KMS-11 (cell line): Measurements from ENCODE around the gene C1QTNF2.

ENCODE experiments used
- H2AFZ ChIP-seq: fragments of 200-600 bp; sonication (generic); 2 replicates; pipeline ENCODE4 v1.6.1; 2016; ENCODE audit warnings: antibody characterized with exemption, mixed run types, low read depth
- H3K27ac ChIP-seq: fragments of 200-600 bp; sonication (generic); 2 replicates; pipeline ENCODE4 v1.6.1; 2016; ENCODE audit warnings: mild to moderate bottlenecking, mixed run types
- H3K27me3 ChIP-seq: fragments of 200-600 bp; sonication (generic); 2 replicates; pipeline ENCODE4 v1.6.1; 2017; ENCODE audit warnings: mild to moderate bottlenecking, low read depth, mixed run types, moderate library complexity; ENCODE audit not compliant: insufficient read depth
- H3K36me3 ChIP-seq: fragments of 200-600 bp; sonication (generic); 2 replicates; pipeline ENCODE4 v1.6.1; 2017; ENCODE audit warnings: mild to moderate bottlenecking, mixed run types; ENCODE audit not compliant: insufficient read depth
- H3K4me1 ChIP-seq: fragments of 200-600 bp; sonication (generic); 2 replicates; pipeline ENCODE4 v1.6.1; 2016; ENCODE audit warnings: mild to moderate bottlenecking, low read depth, mixed run types; ENCODE audit not compliant: poor library complexity, severe bottlenecking
- H3K4me2 ChIP-seq: fragments of 200-600 bp; sonication (generic); 2 replicates; pipeline ENCODE4 v1.7.0; 2016; ENCODE audit warnings: mild to moderate bottlenecking, mixed run types
- H3K4me3 ChIP-seq: fragments of 200-600 bp; sonication (generic); IDR thresholded peaks from 2 replicates; pipeline ENCODE4 v1.6.1; 2017; ENCODE audit warnings: low read depth, low read length, mixed read lengths; ENCODE audit not compliant: insufficient read depth
- H3K79me2 ChIP-seq: fragments of 200-600 bp; sonication (generic); 2 replicates; pipeline ENCODE4 v1.6.1; 2016; ENCODE audit warnings: low read depth, mixed run types; ENCODE audit not compliant: insufficient read depth
- H3K9ac ChIP-seq: fragments of 200-600 bp; sonication (generic); 2 replicates; pipeline ENCODE4 v1.6.1; 2016; ENCODE audit warnings: mild to moderate bottlenecking, mixed run types
- H4K20me1 ChIP-seq: fragments of 200-600 bp; sonication (generic); 2 replicates; pipeline ENCODE4 v1.6.1; 2016; ENCODE audit warnings: mild to moderate bottlenecking, mixed run types; ENCODE audit not compliant: insufficient read depth
- CTCF ChIP-seq: fragments of 200-600 bp; sonication (generic); conservative IDR thresholded peaks from 2 replicates; pipeline ENCODE4 v1.6.1; 2017; ENCODE audit warnings: low read depth, mild to moderate bottlenecking, antibody characterized with exemption, low read length, moderate library complexity, mixed read lengths

Gene C1QTNF2

GRCh38 chr5:160359242-160359641 is 11.2 kb downstream of the C1QTNF2 start:
- H3K79me2 ChIP-seq = no peaks in the 10 kb centered on the region
- H2AFZ ChIP-seq = no peak overlapping the region
- no peak overlapping the region for H3K4me3 ChIP-seq
- H3K4me1 ChIP-seq = no peaks in the 10 kb centered on the region
- H3K4me2 ChIP-seq = no peak overlapping the region
- no peaks in the 10 kb centered on the region for H4K20me1 ChIP-seq
- H3K27ac ChIP-seq = no peak overlapping the region
- H3K9ac ChIP-seq = no peak overlapping the region
- no peak for TF ChIP-seq CTCF
- no peaks in the 10 kb centered on the region for H3K36me3 ChIP-seq
- no peaks in the 10 kb centered on the region for H3K27me3 ChIP-seq

- no peaks in the 10 kb centered on the region for H3K4me1 ChIP-seq
- no peaks in the 10 kb centered on the region for H3K36me3 ChIP-seq
- no peaks in the 10 kb centered on the region for H3K27me3 ChIP-seq
- H2AFZ ChIP-seq = no peak overlapping the region
- H3K79me2 ChIP-seq = no peaks in the 10 kb centered on the region
- H3K9ac ChIP-seq = no peak overlapping the region
- H3K4me3 ChIP-seq = no peak overlapping the region
- no peak overlapping the region for H3K27ac ChIP-seq
- TF ChIP-seq CTCF = no peak
- no peaks in the 10 kb centered on the region for H4K20me1 ChIP-seq
- no peak overlapping the region for H3K4me2 ChIP-seq
Observed at GRCh38 chr5:160357861-160358411, 12.5 kb downstream of the C1QTNF2 start.

GRCh38 chr5:160357394-160357793 is 13.0 kb downstream of the C1QTNF2 start:
- no peaks in the 10 kb centered on the region for H3K36me3 ChIP-seq
- no peaks in the 10 kb centered on the region for H3K4me1 ChIP-seq
- no peak overlapping the region for H3K4me2 ChIP-seq
- H3K9ac ChIP-seq = no peak overlapping the region
- no peak overlapping the region for H3K4me3 ChIP-seq
- no peak for TF ChIP-seq CTCF
- no peak overlapping the region for H2AFZ ChIP-seq
- no peak overlapping the region for H3K27ac ChIP-seq
- H3K27me3 ChIP-seq = no peaks in the 10 kb centered on the region
- no peaks in the 10 kb centered on the region for H3K79me2 ChIP-seq
- H4K20me1 ChIP-seq = no peaks in the 10 kb centered on the region

- no peaks in the 10 kb centered on the region for H4K20me1 ChIP-seq
- H3K27ac ChIP-seq = no peak overlapping the region
- H3K4me3 ChIP-seq = no peak overlapping the region
- no peaks in the 10 kb centered on the region for H3K36me3 ChIP-seq
- no peak overlapping the region for H3K9ac ChIP-seq
- no peak for TF ChIP-seq CTCF
- no peaks in the 10 kb centered on the region for H3K27me3 ChIP-seq
- H3K79me2 ChIP-seq = no peaks in the 10 kb centered on the region
- no peak overlapping the region for H3K4me2 ChIP-seq
- no peaks in the 10 kb centered on the region for H3K4me1 ChIP-seq
- H2AFZ ChIP-seq = no peak overlapping the region
Observed at GRCh38 chr5:160356550-160357347, 13.7 kb downstream of the C1QTNF2 start.
